ENCODE data around the gene IRF2BPL. TPM values are rescaled to one million over a fixed set of nuclear protein-coding genes. Genes with fewer than 3 reads are reported as not detected.

IRF2BPL gene
- total RNA-seq, 2 donors from 2014 or later: 26.7 to 52.1 TPM

- peak; percentile 40 for ATAC-seq
- H3K27ac ChIP-seq: peak overlapping the region in 3 of 4 donors; percentile 23 to 73 (median 48)
- intact Hi-C loops (cut with DNase I): no loop called here
- no peak overlapping the region for H3K4me3 ChIP-seq
- 23 to 34% methylated on average over 9 to 11 of the region's 11 CpGs for WGBS, 2 donors
- no peaks in the 10 kb centered on the region for H3K9me3 ChIP-seq
- H3K4me1 ChIP-seq: peaks cover 32% of the 10 kb centered on the region
- TF ChIP-seq CTCF (IDR thresholded peaks at IDR 0.05) (no peak), POLR2A (IDR thresholded peaks at IDR 0.05) (peak in 1 of 3 donors; percentile 10)
- DNase-seq: peak; percentile 35 to 68 (median 53)
- H3K27me3 ChIP-seq: no peaks in the 10 kb centered on the region
- H3K36me3 ChIP-seq (replicated peaks in 1 of 2; ENCODE audit: insufficient read depth in 1 of 2, low read depth in 2 of 2): no peaks in the 10 kb centered on the region
These were observed 22.6 kb upstream of the IRF2BPL start for GRCh38 chr14:77051116-77051515.

- no peak for TF ChIP-seq POLR2A (IDR thresholded peaks at IDR 0.05)
- Histone ChIP-seq H3K27ac (peak overlapping the region in 3 of 4 donors; percentile 92 to 99 (median 95)), H3K4me1 (peaks cover 62% of the 10 kb centered on the region), H3K36me3 (replicated peaks in 1 of 2; ENCODE audit: insufficient read depth in 1 of 2, low read depth in 2 of 2) (no peaks in the 10 kb centered on the region), H3K27me3 (no peaks in the 10 kb centered on the region), H3K9me3 (no peaks in the 10 kb centered on the region), H3K4me3 (no peak overlapping the region)
- DNase-seq (no peak), ATAC-seq (no peak)
- intact Hi-C loops (cut with DNase I): no loop called here
- WGBS, 2 donors: 60 to 61% methylated on average over 3 of the region's 3 CpGs
These were observed 18.2 kb upstream of the IRF2BPL start for GRCh38 chr14:77046721-77047120.

GRCh38 chr14:77045238-77046162 is 17.0 kb upstream of the IRF2BPL start:
- no peaks in the 10 kb centered on the region for H3K36me3 ChIP-seq (replicated peaks in 1 of 2; ENCODE audit: insufficient read depth in 1 of 2, low read depth in 2 of 2)
- TF ChIP-seq POLR2A (IDR thresholded peaks at IDR 0.05) (no peak), CTCF (IDR thresholded peaks at IDR 0.05) (no peak)
- ATAC-seq (peak; percentile 37), DNase-seq (peak; percentile 61 to 73 (median 72))
- 37 to 46% methylated on average over 8 to 9 of the region's 9 CpGs for WGBS, 2 donors
- peak overlapping the region in 3 of 4 donors; percentile 92 to 99 (median 95) for H3K27ac ChIP-seq
- peaks cover 65% of the 10 kb centered on the region for H3K4me1 ChIP-seq
- no peaks in the 10 kb centered on the region for H3K27me3 ChIP-seq
- no peak overlapping the region for H3K4me3 ChIP-seq
- H3K9me3 ChIP-seq: no peaks in the 10 kb centered on the region
- intact Hi-C loops (cut with DNase I): no loop called here

- ATAC-seq: no peak
- intact Hi-C loops (cut with DNase I): no loop called here
- 23 to 31% methylated on average over 2 of the region's 2 CpGs for WGBS, 2 donors
These were observed 16.3 kb upstream of the IRF2BPL start for GRCh38 chr14:77044783-77045237.

More at GRCh38 chr14:77044783-77045237, 16.3 kb upstream of the IRF2BPL start:
- peak overlapping the region; percentile 20 to 99 (median 94) for H3K27ac ChIP-seq
- TF ChIP-seq POLR2A (IDR thresholded peaks at IDR 0.05) (no peak), CTCF (IDR thresholded peaks at IDR 0.05) (no peak)
- peaks cover 66% of the 10 kb centered on the region for H3K4me1 ChIP-seq
- H3K36me3 ChIP-seq (replicated peaks in 1 of 2; ENCODE audit: insufficient read depth in 1 of 2, low read depth in 2 of 2): no peaks in the 10 kb centered on the region
- H3K9me3 ChIP-seq: no peaks in the 10 kb centered on the region
- H3K27me3 ChIP-seq: no peaks in the 10 kb centered on the region
- no peak overlapping the region for H3K4me3 ChIP-seq
- DNase-seq: peak in 2 of 4 donors; percentile 44 to 59

Measured in body of pancreas (tissue), 4 donors.